Trophoblast cell (in vitro differentiated cells and primary cell): ENCODE results near the gene SETD3.

ENCODE experiments used
- DNase-seq, 2 donors: peaks; one replicate each; pipeline ENCODE4 v3.0.0-alpha.2; 2016
- H2AFZ ChIP-seq: 2 replicates; pipeline ENCODE4 v1.6.1; 2013; ENCODE audit warnings: low read length, moderate library complexity, mild to moderate bottlenecking; ENCODE audit not compliant: insufficient read depth, poor library complexity
- H2AK5ac ChIP-seq: 2 replicates; pipeline ENCODE4 v1.6.1; 2013; ENCODE audit warnings: mild to moderate bottlenecking, low read length
- H2BK120ac ChIP-seq: 2 replicates; pipeline ENCODE4 v1.6.1; 2013; ENCODE audit warnings: low read length, mild to moderate bottlenecking, moderate library complexity; ENCODE audit not compliant: insufficient read depth, poor library complexity
- H2BK12ac ChIP-seq: 2 replicates; pipeline ENCODE4 v1.6.1; 2013; ENCODE audit warnings: mild to moderate bottlenecking, low read length, moderate library complexity
- H2BK5ac ChIP-seq: 2 replicates; pipeline ENCODE4 v1.6.1; 2013; ENCODE audit warnings: low read length, low read depth, moderate library complexity, mild to moderate bottlenecking; ENCODE audit not compliant: poor library complexity
- H3K14ac ChIP-seq: 2 replicates; pipeline ENCODE4 v1.6.1; 2013; ENCODE audit warnings: mild to moderate bottlenecking, low read length
- H3K18ac ChIP-seq: 2 replicates; pipeline ENCODE4 v1.6.1; 2013; ENCODE audit warnings: mild to moderate bottlenecking, low read length
- H3K23ac ChIP-seq: 2 replicates; pipeline ENCODE4 v1.6.1; 2013; ENCODE audit warnings: low read length
- H3K27ac ChIP-seq: 2 replicates; pipeline ENCODE4 v1.5.1; 2013; ENCODE audit warnings: low read depth, mild to moderate bottlenecking, inconsistent platforms, low read length, moderate library complexity
- H3K27me3 ChIP-seq: 2 replicates; pipeline ENCODE4 v1.6.1; 2013; ENCODE audit warnings: inconsistent platforms, mild to moderate bottlenecking, low read length, moderate library complexity; ENCODE audit not compliant: insufficient read depth
- H3K36me3 ChIP-seq, 2 experiments: 1 replicate in 1 of 2; 2 replicates in 1 of 2; pipeline ENCODE4 v1.6.1; 2013; ENCODE audit warnings: low read length in 2 of 2, mild to moderate bottlenecking in 2 of 2, moderate library complexity in 1 of 2; ENCODE audit not compliant: insufficient read depth in 2 of 2, control insufficient read depth in 1 of 2
- H3K4ac ChIP-seq: 2 replicates; pipeline ENCODE4 v1.6.1; 2013; ENCODE audit warnings: low read depth, mild to moderate bottlenecking, low read length, moderate library complexity
- H3K4me1 ChIP-seq, 2 experiments: 1 replicate in 1 of 2; 2 replicates in 1 of 2; pipeline ENCODE4 v1.6.1; 2013; ENCODE audit warnings: low read length in 2 of 2, mild to moderate bottlenecking in 2 of 2, moderate library complexity in 1 of 2; ENCODE audit not compliant: insufficient read depth in 2 of 2, control insufficient read depth in 1 of 2
- H3K4me2 ChIP-seq: 2 replicates; pipeline ENCODE4 v1.6.1; 2013; ENCODE audit warnings: inconsistent platforms, mild to moderate bottlenecking, low read length, moderate library complexity
- H3K4me3 ChIP-seq: 2 replicates; pipeline ENCODE4 v1.5.1; 2013; ENCODE audit warnings: mild to moderate bottlenecking, low read depth, low read length, inconsistent platforms
- H3K79me1 ChIP-seq: one replicate; pipeline ENCODE4 v1.6.1; 2013; ENCODE audit warnings: low read length
- H3K79me2 ChIP-seq: 2 replicates; pipeline ENCODE4 v1.6.1; 2013; ENCODE audit warnings: low read length, mild to moderate bottlenecking; ENCODE audit not compliant: control insufficient read depth, insufficient read depth, poor library complexity
- H3K9ac ChIP-seq: 2 replicates; pipeline ENCODE4 v1.6.1; 2013; ENCODE audit warnings: mild to moderate bottlenecking, low read length
- H3K9me3 ChIP-seq: 2 replicates; pipeline ENCODE4 v1.6.1; 2013; ENCODE audit warnings: low read depth, mild to moderate bottlenecking, control low read depth, inconsistent platforms, low read length; ENCODE audit not compliant: insufficient read depth
- H4K12ac ChIP-seq: 2 replicates; pipeline ENCODE4 v1.6.1; 2013; ENCODE audit warnings: low read depth, mild to moderate bottlenecking, low read length, moderate library complexity
- H4K8ac ChIP-seq: 2 replicates; pipeline ENCODE4 v1.6.1; 2013; ENCODE audit warnings: low read depth, mild to moderate bottlenecking, low read length, moderate library complexity
- H4K91ac ChIP-seq: one replicate; pipeline ENCODE4 v1.6.1; 2013; ENCODE audit warnings: low read depth, mild to moderate bottlenecking, low read length, moderate library complexity
- WGBS: extraction: QIAGEN DNeasy Blood & Tissue Kit; methylation state at CpG from one replicate; pipeline ENCODE4 v1.1.7; 2013; ENCODE audit warnings: missing lambda C conversion rate; ENCODE audit not compliant: insufficient read length, insufficient coverage; ENCODE audit errors: extremely low coverage; 5-methylcytosine and 5-hydroxymethylcytosine counted together

Gene SETD3

GRCh38 chr14:99517643-99518381, 37.2 kb upstream of the SETD3 start:
- Histone ChIP-seq H3K79me2 (no peaks in the 10 kb centered on the region), H3K23ac (no peak overlapping the region), H3K27ac (no peak overlapping the region), H2AK5ac (no peak overlapping the region), H2AFZ (no peak overlapping the region), H3K14ac (no peak overlapping the region), H3K9ac (no peak overlapping the region), H2BK5ac (no peak overlapping the region), H4K12ac (no peak overlapping the region), H3K27me3 (no peaks in the 10 kb centered on the region), H4K8ac (no peak overlapping the region), H3K36me3 (peaks cover 21 to 27% of the 10 kb centered on the region in 2 experiments), H3K18ac (no peak overlapping the region), H3K79me1 (no peaks in the 10 kb centered on the region), H3K4me1 (peaks cover 3 to 9% of the 10 kb centered on the region in 2 experiments), H3K4me2 (no peak overlapping the region), H2BK120ac (no peak overlapping the region), H3K4me3 (no peak overlapping the region), H3K4ac (no peak overlapping the region), H3K9me3 (no peaks in the 10 kb centered on the region), H4K91ac (no peak overlapping the region), H2BK12ac (no peak overlapping the region)
- no CpG with 5 or more reads among the region's 16 CpGs for WGBS
- no peak for DNase-seq

GRCh38 chr14:99516871-99517642, 36.4 kb upstream of the SETD3 start:
- Histone ChIP-seq H3K9me3 (no peaks in the 10 kb centered on the region), H3K18ac (no peak overlapping the region), H2AFZ (no peak overlapping the region), H4K12ac (no peak overlapping the region), H3K23ac (no peak overlapping the region), H3K36me3 (peaks cover 27 to 33% of the 10 kb centered on the region in 2 experiments), H4K91ac (no peak overlapping the region), H2BK120ac (no peak overlapping the region), H3K79me2 (no peaks in the 10 kb centered on the region), H3K4me1 (peaks cover 0 to 2% of the 10 kb centered on the region in 2 experiments), H3K4ac (no peak overlapping the region), H2BK5ac (no peak overlapping the region), H3K79me1 (no peaks in the 10 kb centered on the region), H3K27me3 (no peaks in the 10 kb centered on the region), H2AK5ac (no peak overlapping the region), H3K27ac (no peak overlapping the region), H4K8ac (no peak overlapping the region), H2BK12ac (no peak overlapping the region), H3K14ac (no peak overlapping the region), H3K9ac (no peak overlapping the region), H3K4me2 (no peak overlapping the region), H3K4me3 (no peak overlapping the region)
- DNase-seq: peak; percentile 33 to 36
- no CpG with 5 or more reads among the region's 14 CpGs for WGBS

GRCh38 chr14:99516156-99516870, 35.7 kb upstream of the SETD3 start:
- Histone ChIP-seq H3K9me3 (no peaks in the 10 kb centered on the region), H3K36me3 (peaks cover 34 to 40% of the 10 kb centered on the region in 2 experiments), H3K9ac (no peak overlapping the region), H2BK5ac (no peak overlapping the region), H4K8ac (no peak overlapping the region), H3K4me1 (no peaks in the 10 kb centered on the region), H3K4me2 (no peak overlapping the region), H3K4ac (no peak overlapping the region), H2BK12ac (no peak overlapping the region), H3K14ac (no peak overlapping the region), H2AK5ac (no peak overlapping the region), H3K4me3 (no peak overlapping the region), H3K23ac (no peak overlapping the region), H2BK120ac (no peak overlapping the region), H4K12ac (no peak overlapping the region), H3K27ac (no peak overlapping the region), H4K91ac (no peak overlapping the region), H3K79me2 (no peaks in the 10 kb centered on the region), H3K18ac (no peak overlapping the region), H3K27me3 (no peaks in the 10 kb centered on the region), H2AFZ (no peak overlapping the region), H3K79me1 (no peaks in the 10 kb centered on the region)
- no peak for DNase-seq
- no CpG with 5 or more reads among the region's 24 CpGs for whole genome bisulfite sequencing

GRCh38 chr14:99515301-99516155, 34.9 kb upstream of the SETD3 start:
- Histone ChIP-seq H3K4me1 (no peaks in the 10 kb centered on the region), H4K8ac (no peak overlapping the region), H3K14ac (no peak overlapping the region), H3K9ac (no peak overlapping the region), H3K79me2 (no peaks in the 10 kb centered on the region), H3K23ac (no peak overlapping the region), H3K27ac (no peak overlapping the region), H2BK120ac (no peak overlapping the region), H2AK5ac (no peak overlapping the region), H3K79me1 (no peaks in the 10 kb centered on the region), H3K36me3 (peaks cover 38 to 43% of the 10 kb centered on the region in 2 experiments), H2AFZ (no peak overlapping the region), H2BK5ac (no peak overlapping the region), H4K12ac (no peak overlapping the region), H3K4ac (no peak overlapping the region), H3K9me3 (no peaks in the 10 kb centered on the region), H2BK12ac (no peak overlapping the region), H3K18ac (no peak overlapping the region), H3K4me2 (no peak overlapping the region), H4K91ac (no peak overlapping the region), H3K4me3 (no peak overlapping the region), H3K27me3 (no peaks in the 10 kb centered on the region)
- no CpG with 5 or more reads among the region's 27 CpGs for WGBS
- no peak for DNase-seq
